T-cell (primary cell): ENCODE measurements around the gene SOWAHA. TPM values are rescaled to one million over a fixed set of nuclear protein-coding genes. Genes with fewer than 3 reads are reported as not detected.

Source experiments
- ATAC-seq, 4 experiments: fragments of 200-7000 bp in 3 of 4; fragments of 150-1000 bp in 1 of 4; cut with Tn5 transposase; replicated peaks in 1 of 4; 1 replicate in 3 of 4; 2 replicates in 1 of 4; pipeline ENCODE4 v1.10.0; 2021; ENCODE audit warnings: moderate library complexity in 3 of 4, mild to moderate bottlenecking in 2 of 4, moderate number of reproducible peaks in 1 of 4
- CTCF ChIA-PET, 2 donors: fragments of 300-600 bp; sonication (Branson Sonifier 250); formaldehyde crosslinking; loops; one replicate each; lab custom pipeline; 2022; ENCODE audit warnings: antibody characterized with exemption in 2 of 2; lab: Charles Lee
- POLR2A ChIA-PET, 2 donors: fragments of 300-600 bp; sonication (Branson Sonifier 250); formaldehyde crosslinking; loops; one replicate each; lab custom pipeline; 2022; ENCODE audit warnings: antibody characterized with exemption in 2 of 2; lab: Charles Lee
- DNase-seq, 35 experiments: peaks; one replicate each; pipeline versions ENCODE4 v3.0.0 to v3.0.0-alpha.2; 2013 to 2023
- H3K27ac ChIP-seq: one replicate; pipeline ENCODE4 v1.5.1; 2013; ENCODE audit warnings: low read length
- H3K27me3 ChIP-seq, 2 experiments: replicated peaks in 1 of 2; 1 replicate in 1 of 2; 2 replicates in 1 of 2; pipeline versions ENCODE4 v1.6.1 to v1.7.0; 2013; ENCODE audit warnings: low read length in 1 of 2, mixed read lengths in 1 of 2; ENCODE audit not compliant: control insufficient read depth in 2 of 2, insufficient read depth in 2 of 2; ENCODE audit errors: extremely low read depth in 1 of 2
- H3K36me3 ChIP-seq, 2 donors: 1 replicate in 1 of 2; 2 replicates in 1 of 2; pipeline versions ENCODE4 v1.6.1 to v1.7.0; 2013; ENCODE audit warnings: low read length in 1 of 2; ENCODE audit not compliant: control insufficient read depth in 2 of 2, insufficient read depth in 1 of 2; ENCODE audit errors: extremely low read depth in 1 of 2
- H3K4me1 ChIP-seq, 2 experiments: 1 replicate in 1 of 2; 2 replicates in 1 of 2; pipeline versions ENCODE4 v1.6.1 to v1.7.0; 2013; ENCODE audit warnings: low read length in 2 of 2, mixed read lengths in 1 of 2; ENCODE audit not compliant: insufficient read depth in 2 of 2, control insufficient read depth in 1 of 2; ENCODE audit errors: extremely low read depth in 1 of 2
- H3K4me3 ChIP-seq, 2 donors: 1 replicate in 1 of 2; 2 replicates in 1 of 2; pipeline versions ENCODE4 v1.5.1 to v1.7.0; 2013; ENCODE audit warnings: mild to moderate bottlenecking in 2 of 2, low read length in 1 of 2, moderate library complexity in 1 of 2; ENCODE audit not compliant: control insufficient read depth in 1 of 2; ENCODE audit errors: extremely low read depth in 1 of 2
- H3K9me3 ChIP-seq: 2 replicates; pipeline ENCODE4 v1.7.0; 2013
- H3K27ac Mint-ChIP-seq, 2 donors: one replicate each; pipeline ENCODE4 v1.8.0; 2020 to 2021; ENCODE audit warnings: mild to moderate bottlenecking in 2 of 2, mixed read lengths in 2 of 2
- H3K27me3 Mint-ChIP-seq, 2 donors: one replicate each; pipeline ENCODE4 v1.8.0; 2021 to 2022; ENCODE audit warnings: mixed read lengths in 2 of 2
- H3K36me3 Mint-ChIP-seq: one replicate; pipeline ENCODE4 v1.8.0; 2021; ENCODE audit warnings: mixed read lengths
- H3K4me1 Mint-ChIP-seq, 3 donors: one replicate each; pipeline ENCODE4 v1.8.0; 2020 to 2022; ENCODE audit warnings: mixed read lengths in 3 of 3, mild to moderate bottlenecking in 1 of 3
- H3K4me3 Mint-ChIP-seq, 3 donors: one replicate each; pipeline ENCODE4 v1.8.0; 2020 to 2022; ENCODE audit warnings: mild to moderate bottlenecking in 3 of 3, mixed read lengths in 3 of 3, moderate library complexity in 3 of 3
- H3K9me3 Mint-ChIP-seq, 3 donors: one replicate each; pipeline ENCODE4 v1.8.0; 2020 to 2022; ENCODE audit warnings: mixed read lengths in 3 of 3
- WGBS: methylation state at CpG from one replicate; pipeline ENCODE4 v1.1.5; 2013; ENCODE audit warnings: missing lambda C conversion rate; ENCODE audit not compliant: insufficient coverage; 5-methylcytosine and 5-hydroxymethylcytosine counted together
- total RNA-seq, 35 experiments: library from RNA in 6 of 35; stranded (reverse) in 6 of 35; fragments of 120-200 nt in 1 of 35; gene quantifications; one replicate each; pipeline versions ENCODE4 v1.2.1 to v1.2.4 and lab custom pipeline; 2013 to 2026

SOWAHA gene
- total RNA-seq, 5 donors from 2014 or later (not counting 1 experiment from before 2014, with no cell fraction given) = not detected

DNA sequence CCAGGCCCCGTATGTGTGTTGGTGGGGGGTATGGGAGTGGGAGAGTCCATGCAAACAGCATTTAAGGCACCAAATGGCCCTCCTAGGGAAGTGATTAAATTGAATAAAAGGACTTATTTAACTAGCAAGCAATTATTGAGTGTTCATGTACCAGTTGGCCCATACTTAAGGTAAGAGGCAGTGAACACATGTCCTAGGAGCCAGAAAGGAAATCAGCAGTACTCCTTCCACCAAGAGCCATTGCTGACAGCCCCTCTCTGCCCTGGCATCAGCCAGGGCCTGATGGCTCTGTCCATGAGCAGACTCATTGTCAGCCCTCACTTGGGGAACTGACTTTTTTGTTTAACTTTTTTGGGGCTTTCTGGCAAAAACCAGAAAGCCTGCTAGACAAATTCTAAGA lies 27.8 kb downstream of the SOWAHA start:
- Histone ChIP-seq H3K4me1 (no peaks in the 10 kb centered on the region), H3K9me3 (no peaks in the 10 kb centered on the region), H3K4me3 (no peak overlapping the region), H3K27me3 (peaks cover 0 to 4% of the 10 kb centered on the region in 2 experiments), H3K36me3 (no peaks in the 10 kb centered on the region), H3K27ac (no peak overlapping the region)
- ATAC-seq = no peak
- ChIA-PET POLR2A (interaction anchor here (0.5 to 0.7 kb wide), 2 partner anchors 387 to 520 kb away, joined by 3 to 5 read pairs; no protein-coding TSS in a partner anchor), CTCF (no interaction called here)
- Mint-ChIP-seq H3K9me3 (no peaks in the 10 kb centered on the region), H3K4me1 (no peaks in the 10 kb centered on the region), H3K27me3 (no peaks in the 10 kb centered on the region), H3K4me3 (no peak overlapping the region), H3K36me3 (no peaks in the 10 kb centered on the region), H3K27ac (no peak overlapping the region)
- WGBS = no CpG with 5 or more reads among the region's 1 CpG
- DNase-seq = no peak

DNA sequence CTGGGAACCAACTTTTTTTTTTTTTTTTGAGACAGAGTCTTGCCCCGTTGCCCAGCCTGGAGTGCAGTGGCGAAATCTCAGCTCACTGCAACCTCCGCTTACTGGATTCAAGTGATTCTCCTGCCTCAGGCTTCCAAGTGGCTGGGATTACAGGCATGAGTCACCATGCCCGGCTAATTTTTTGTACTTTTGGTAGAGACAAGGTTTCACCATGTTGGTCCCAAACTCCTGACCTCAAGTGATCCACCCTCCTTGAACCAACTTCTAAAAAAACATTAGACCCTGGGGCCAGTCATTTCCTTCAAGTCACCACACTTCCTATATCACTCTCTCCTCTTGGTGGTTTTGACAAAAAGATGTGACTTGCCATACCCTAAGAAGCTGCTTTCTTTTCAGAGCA lies 28.2 kb downstream of the SOWAHA start:
- no peak for DNase-seq
- H3K4me1 ChIP-seq = no peaks in the 10 kb centered on the region
- H3K4me3 ChIP-seq = no peak overlapping the region
- no peaks in the 10 kb centered on the region for H3K9me3 ChIP-seq
- H3K27me3 ChIP-seq = peaks cover 0 to 3% of the 10 kb centered on the region in 2 experiments
- WGBS = 97% methylated on average over 4 of the region's 4 CpGs
- H3K27ac Mint-ChIP-seq = no peak overlapping the region
- H3K27me3 Mint-ChIP-seq = no peaks in the 10 kb centered on the region
- no peaks in the 10 kb centered on the region for H3K9me3 Mint-ChIP-seq
- ChIA-PET CTCF (no interaction called here), POLR2A (interaction anchor here (0.5 to 0.7 kb wide), 2 partner anchors 387 to 521 kb away, joined by 3 to 5 read pairs; no protein-coding TSS in a partner anchor)
- H3K4me3 Mint-ChIP-seq = no peak overlapping the region
- H3K36me3 Mint-ChIP-seq = no peaks in the 10 kb centered on the region
- ATAC-seq = no peak
- no peaks in the 10 kb centered on the region for H3K36me3 ChIP-seq
- no peak overlapping the region for H3K27ac ChIP-seq
- H3K4me1 Mint-ChIP-seq = no peaks in the 10 kb centered on the region

DNA sequence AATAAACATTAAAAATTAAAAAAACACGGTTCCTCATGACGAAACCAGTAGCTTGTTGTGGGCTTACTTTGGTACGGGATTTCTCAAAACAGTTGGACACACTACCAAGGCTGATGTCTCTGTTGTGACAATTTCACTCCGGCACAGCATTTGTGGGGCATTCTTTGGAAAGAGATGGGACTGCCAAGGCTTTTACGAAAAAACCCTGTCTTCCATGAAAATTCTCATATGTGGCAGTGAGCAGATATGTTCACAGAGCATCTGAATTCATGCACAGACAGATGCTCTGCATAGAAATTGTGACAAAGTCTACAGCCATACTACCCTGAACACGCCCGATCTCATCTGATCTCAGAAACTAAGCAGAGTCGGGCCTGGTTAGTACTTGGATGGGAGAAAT lies 35.2 kb downstream of the SOWAHA start:
- Mint-ChIP-seq H3K27ac (no peak overlapping the region), H3K4me1 (no peaks in the 10 kb centered on the region), H3K36me3 (no peaks in the 10 kb centered on the region), H3K4me3 (no peak overlapping the region), H3K27me3 (peaks cover 0 to 1% of the 10 kb centered on the region in 2 donors), H3K9me3 (no peaks in the 10 kb centered on the region)
- ChIA-PET CTCF (interaction anchor here (1.1 to 1.4 kb wide), 2 partner anchors 11 to 19 kb away, joined by 3 read pairs; no protein-coding TSS in a partner anchor), POLR2A (no interaction called here)
- 100% methylated on average over 1 of the region's 8 CpGs for WGBS
- DNase-seq = no peak
- no peak for ATAC-seq
- Histone ChIP-seq H3K9me3 (no peaks in the 10 kb centered on the region), H3K4me1 (no peaks in the 10 kb centered on the region), H3K27ac (no peak overlapping the region), H3K27me3 (no peaks in the 10 kb centered on the region), H3K36me3 (no peaks in the 10 kb centered on the region), H3K4me3 (no peak overlapping the region)

DNA sequence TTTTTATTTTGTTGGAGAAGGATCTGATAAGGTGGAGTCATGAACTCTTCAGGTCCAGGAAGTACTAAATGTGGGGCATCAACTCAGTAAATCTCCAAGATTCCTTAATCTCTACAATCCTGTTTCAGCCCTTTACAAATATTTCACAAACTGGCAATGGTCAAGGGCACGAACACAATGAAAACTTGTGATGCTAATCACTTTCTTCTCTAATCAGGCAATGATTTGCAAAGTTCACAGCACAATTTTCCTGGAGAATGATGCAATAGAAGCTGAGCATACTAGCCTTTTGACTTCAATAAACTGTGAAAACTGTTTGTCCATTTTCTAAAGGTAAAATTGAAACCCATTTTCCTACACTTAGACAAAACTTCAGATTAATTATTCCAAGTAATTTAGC lies 36.2 kb downstream of the SOWAHA start:
- peaks cover 0 to 1% of the 10 kb centered on the region in 2 donors for H3K27me3 Mint-ChIP-seq
- DNase-seq (no peak), ATAC-seq (no peak)
- Histone ChIP-seq H3K36me3 (no peaks in the 10 kb centered on the region), H3K4me3 (no peak overlapping the region), H3K27ac (no peak overlapping the region), H3K27me3 (no peaks in the 10 kb centered on the region), H3K4me1 (no peaks in the 10 kb centered on the region), H3K9me3 (no peaks in the 10 kb centered on the region)
- H3K4me3 Mint-ChIP-seq = no peak overlapping the region
- H3K36me3 Mint-ChIP-seq = no peaks in the 10 kb centered on the region
- ChIA-PET CTCF (interaction anchor here in 1 of 2 donors (1.4 kb wide), 1 partner anchor 10 kb away, joined by 3 read pairs; no protein-coding TSS in a partner anchor), POLR2A (no interaction called here)
- 83% methylated on average over 1 of the region's 1 CpG for WGBS
- H3K9me3 Mint-ChIP-seq = no peaks in the 10 kb centered on the region
- H3K27ac Mint-ChIP-seq = no peak overlapping the region
- H3K4me1 Mint-ChIP-seq = peaks cover 0 to 2% (median 0%) of the 10 kb centered on the region in 3 donors

- Mint-ChIP-seq H3K27me3 (peaks cover 0 to 1% of the 10 kb centered on the region in 2 donors), H3K27ac (no peak overlapping the region), H3K36me3 (no peaks in the 10 kb centered on the region), H3K4me1 (peaks cover 0 to 2% (median 0%) of the 10 kb centered on the region in 3 donors), H3K4me3 (no peak overlapping the region), H3K9me3 (no peaks in the 10 kb centered on the region)
- Histone ChIP-seq H3K27ac (no peak overlapping the region), H3K9me3 (no peaks in the 10 kb centered on the region), H3K27me3 (no peaks in the 10 kb centered on the region), H3K36me3 (no peaks in the 10 kb centered on the region), H3K4me1 (no peaks in the 10 kb centered on the region), H3K4me3 (no peak overlapping the region)
- CTCF ChIA-PET = interaction anchor here in 1 of 2 donors (0.6 kb wide), 1 partner anchor 19 kb away, joined by 6 read pairs; no protein-coding TSS in a partner anchor
- DNase-seq = no peak
- POLR2A ChIA-PET = no interaction called here
- no CpG with 5 or more reads among the region's 2 CpGs for WGBS
- ATAC-seq = no peak
Measured at GRCh38 chr5:132850066-132850465, 37.0 kb downstream of the SOWAHA start.

DNA sequence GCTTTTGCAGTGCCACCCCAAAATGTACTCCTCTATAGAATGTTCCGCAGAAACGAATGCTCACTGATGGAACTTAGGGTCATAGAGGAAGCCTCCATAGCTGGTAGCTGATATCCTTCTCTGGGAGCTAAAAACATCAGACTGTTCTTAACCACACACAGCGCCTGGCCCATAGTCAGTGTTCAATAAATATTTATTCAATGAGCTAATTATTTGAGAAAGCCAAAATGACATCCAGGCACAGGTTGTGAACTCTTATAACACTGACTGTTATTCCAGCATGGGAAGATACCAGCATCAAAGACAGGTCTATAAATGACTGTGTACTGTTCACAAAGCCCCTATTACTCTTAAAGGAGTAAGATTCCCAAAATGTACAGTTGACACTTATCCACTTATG lies 40.2 kb downstream of the SOWAHA start:
- H3K4me1 Mint-ChIP-seq = peaks cover 0 to 2% (median 0%) of the 10 kb centered on the region in 3 donors
- no peak for DNase-seq
- no peaks in the 10 kb centered on the region for H3K4me1 ChIP-seq
- no peak overlapping the region for H3K4me3 Mint-ChIP-seq
- H3K27ac Mint-ChIP-seq = no peak overlapping the region
- no peak overlapping the region for H3K4me3 ChIP-seq
- no peaks in the 10 kb centered on the region for H3K9me3 Mint-ChIP-seq
- H3K9me3 ChIP-seq = no peaks in the 10 kb centered on the region
- no peak for ATAC-seq
- ChIA-PET POLR2A (interaction anchor here in 1 of 2 donors (0.6 kb wide), 1 partner anchor 40 kb away, joined by 4 read pairs; the partner anchor contains the start of gene SOWAHA), CTCF (interaction anchor here in 1 of 2 donors (0.6 kb wide), 1 partner anchor 641 kb away, joined by 3 read pairs; no protein-coding TSS in a partner anchor)
- peaks cover 0 to 16% of the 10 kb centered on the region in 2 experiments for H3K27me3 ChIP-seq
- peaks cover 3 to 5% of the 10 kb centered on the region in 2 donors for H3K27me3 Mint-ChIP-seq
- no peak overlapping the region for H3K27ac ChIP-seq
- H3K36me3 Mint-ChIP-seq = no peaks in the 10 kb centered on the region
- WGBS = no CpG with 5 or more reads among the region's 3 CpGs
- no peaks in the 10 kb centered on the region for H3K36me3 ChIP-seq
